Myocyte (in vitro differentiated cells): ENCODE results near the gene HRAS. TPM values are rescaled to one million over a fixed set of nuclear protein-coding genes. Genes with fewer than 3 reads are reported as not detected.

Experiments used
- DNase-seq: peaks from one replicate; pipeline ENCODE4 v3.0.0-alpha.2; 2012; ENCODE audit warnings: low read depth
- microRNA counts: library from miRNA; unstranded; fragments of <30 nt; microRNA quantifications from one replicate; lab custom pipeline; 2016
- microRNA-seq: library from miRNA; unstranded; fragments of <30 nt; microRNA quantifications from one replicate; pipeline ENCODE4, GENCODE V29; 2016
- total RNA-seq: library from RNA; depleted of rRNA; stranded (reverse); fragments of >200 nt; gene quantifications from 2 replicates; pipeline ENCODE4 v1.2.3, GENCODE V29; 2014

Gene HRAS
- total RNA-seq, 1 donor from 2014 or later, result 66.0 TPM

DNA sequence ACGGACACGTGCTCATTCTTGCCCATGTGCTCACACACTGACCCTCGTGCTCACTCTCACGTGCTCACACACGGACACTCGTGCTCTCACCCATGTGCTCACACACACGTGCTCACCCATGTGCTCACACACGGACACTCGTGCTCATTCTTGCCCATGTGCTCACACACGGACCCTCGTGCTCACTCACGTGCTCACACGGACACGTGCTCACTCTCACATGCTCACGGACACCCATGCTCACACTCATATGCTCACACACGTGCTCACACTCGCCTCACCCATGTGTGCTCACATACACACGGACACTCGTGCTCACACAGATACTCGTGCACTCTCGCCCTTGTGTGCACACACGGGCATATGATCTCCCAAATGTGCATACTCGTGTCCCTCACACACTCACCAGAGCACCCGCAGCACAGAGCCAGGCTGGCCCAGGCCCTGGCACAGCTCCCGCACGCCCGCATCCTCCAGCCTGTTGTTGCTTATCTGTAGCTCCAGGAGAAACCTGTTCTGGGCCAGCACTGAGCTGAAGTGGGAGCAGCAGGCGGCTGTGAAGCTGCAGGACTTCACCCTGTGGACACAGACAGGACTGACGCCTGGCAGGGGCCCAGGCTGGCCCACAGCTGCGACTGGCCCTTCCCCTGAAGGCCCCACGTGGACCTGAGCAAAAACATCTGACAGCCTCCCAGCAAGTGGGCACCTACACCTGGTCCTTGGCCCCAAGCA is 37.6 kb downstream of the HRAS start:
- DNase-seq, result peak; percentile 59

DNA sequence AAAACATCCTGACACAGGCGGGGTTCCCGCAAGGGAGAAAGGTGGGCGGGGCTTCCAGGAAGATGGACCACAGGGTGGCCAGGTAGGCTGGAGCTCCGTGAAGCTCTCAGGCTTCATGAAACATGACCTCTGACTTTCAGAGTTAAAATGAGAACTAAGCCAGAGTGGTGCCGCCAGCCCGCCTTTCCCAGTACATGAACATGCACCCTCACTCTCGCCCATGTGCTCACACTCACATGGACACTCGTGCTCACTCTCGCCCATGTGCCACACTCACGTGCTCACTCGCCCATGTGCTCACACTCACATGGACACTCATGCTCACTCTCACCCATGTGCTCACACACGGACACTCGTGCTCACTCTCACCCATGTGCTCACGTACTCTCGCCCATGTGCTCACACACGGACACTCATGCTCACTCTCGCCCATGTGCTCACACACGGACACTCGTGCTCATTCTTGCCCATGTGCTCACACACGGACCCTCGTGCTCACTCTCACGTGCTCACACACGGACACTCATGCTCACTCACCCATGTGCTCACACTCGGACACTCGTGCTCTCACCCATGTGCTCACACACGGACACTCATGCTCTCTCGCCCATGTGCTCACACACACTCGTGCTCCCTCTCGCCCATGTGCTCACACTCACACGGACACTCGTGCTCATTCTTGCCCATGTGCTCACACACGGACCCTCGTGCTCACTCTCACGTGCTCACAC is 38.4 kb downstream of the HRAS start:
- DNase-seq, result no peak

DNA sequence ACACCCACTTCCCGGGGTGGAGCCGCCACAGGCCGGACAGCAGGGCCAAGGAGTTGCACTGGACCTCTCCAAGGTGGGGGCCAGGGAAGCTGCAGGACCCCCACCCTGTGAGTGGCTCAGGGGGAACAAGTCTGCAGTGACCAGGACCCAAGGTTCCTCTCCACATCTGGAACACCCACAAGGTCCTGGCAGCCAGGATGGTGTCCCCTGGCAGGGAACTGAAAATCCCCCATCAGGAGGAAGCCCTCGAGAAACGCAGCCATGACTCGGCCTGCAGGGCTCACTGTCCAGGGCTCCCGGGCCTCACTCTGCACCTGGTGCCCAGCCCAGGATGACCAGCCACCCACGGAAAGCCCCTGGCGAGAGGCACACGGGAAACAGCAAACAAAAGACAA is 39.8 kb downstream of the HRAS start:
- peak; percentile 78 for DNase-seq

DNA sequence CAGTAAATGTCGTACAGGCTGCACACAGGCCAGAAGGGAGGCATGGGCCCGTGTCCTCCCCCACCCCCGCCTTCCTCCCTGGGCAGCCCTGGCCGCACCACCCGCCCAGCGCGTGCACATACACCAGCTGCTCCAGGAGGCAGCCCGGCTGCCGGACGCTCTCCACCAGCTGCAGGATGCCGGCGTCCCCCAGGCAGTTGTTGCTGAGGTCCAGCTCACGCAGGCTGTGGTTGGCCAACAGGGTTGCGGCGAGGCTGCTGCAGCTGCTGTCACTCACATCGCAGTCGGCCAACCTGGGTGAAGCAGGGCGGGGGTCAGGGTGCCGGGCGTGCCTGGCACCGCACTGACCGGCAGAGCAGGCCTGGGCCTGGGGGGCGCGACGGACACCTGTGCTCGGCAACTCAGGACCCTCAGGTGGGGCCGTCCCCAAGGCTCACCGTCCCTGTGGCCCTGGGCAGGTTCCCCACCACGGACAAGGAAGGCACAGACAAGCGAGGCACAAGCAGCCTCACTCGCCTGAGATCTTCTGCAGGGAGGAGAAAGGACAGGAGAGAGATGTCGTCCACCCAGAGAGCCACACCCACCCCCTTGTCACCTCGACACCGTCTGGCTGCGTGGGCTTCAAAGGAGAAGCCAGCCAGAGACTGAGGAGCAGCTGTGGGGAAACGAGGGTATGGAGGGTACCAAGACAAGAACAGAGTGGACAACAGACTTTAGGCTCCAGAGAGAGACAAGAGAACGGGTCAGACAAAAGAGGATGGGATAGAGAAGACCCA is 40.4 kb downstream of the HRAS start:
- peak; percentile 97 for DNase-seq

DNA sequence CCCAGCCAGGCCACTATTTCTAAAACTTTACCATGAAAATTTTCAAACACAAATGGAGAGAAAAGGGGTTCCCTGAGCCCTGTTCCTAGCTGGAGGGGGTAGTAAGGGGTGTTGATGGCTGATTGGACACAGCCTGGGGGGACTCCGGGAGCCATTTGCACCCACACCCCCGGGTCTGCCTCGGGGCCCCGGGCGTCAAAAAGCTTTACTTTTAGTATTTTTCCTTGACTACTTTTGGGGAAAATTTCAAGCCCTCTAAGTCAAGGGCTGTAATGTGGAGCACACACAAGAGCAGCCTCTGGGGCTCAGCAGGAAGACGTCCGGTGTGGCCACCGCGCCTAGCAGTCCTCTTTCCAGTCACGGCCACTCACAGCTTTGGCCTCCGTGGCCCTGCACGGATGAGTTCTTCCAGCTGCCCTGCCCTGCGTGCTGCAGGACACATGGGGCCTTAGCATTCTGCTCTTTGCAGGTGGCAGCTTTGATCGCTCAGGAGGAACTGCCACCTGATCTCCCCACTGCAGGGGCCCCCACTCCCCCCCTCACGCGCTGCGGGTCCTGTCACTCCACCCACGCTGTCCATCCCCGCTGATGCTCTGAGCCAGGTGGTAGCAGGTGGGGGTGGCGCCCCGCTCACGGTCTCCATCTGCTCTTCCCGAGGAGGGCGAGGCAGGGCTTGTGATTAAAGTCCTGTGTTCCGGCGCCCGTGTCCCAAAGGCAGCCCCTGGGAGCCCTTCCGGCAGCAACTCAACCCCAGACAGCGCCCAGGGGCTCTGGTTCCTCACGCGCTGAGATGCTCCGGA is 42.7 kb downstream of the HRAS start:
- no peak for DNase-seq

DNA sequence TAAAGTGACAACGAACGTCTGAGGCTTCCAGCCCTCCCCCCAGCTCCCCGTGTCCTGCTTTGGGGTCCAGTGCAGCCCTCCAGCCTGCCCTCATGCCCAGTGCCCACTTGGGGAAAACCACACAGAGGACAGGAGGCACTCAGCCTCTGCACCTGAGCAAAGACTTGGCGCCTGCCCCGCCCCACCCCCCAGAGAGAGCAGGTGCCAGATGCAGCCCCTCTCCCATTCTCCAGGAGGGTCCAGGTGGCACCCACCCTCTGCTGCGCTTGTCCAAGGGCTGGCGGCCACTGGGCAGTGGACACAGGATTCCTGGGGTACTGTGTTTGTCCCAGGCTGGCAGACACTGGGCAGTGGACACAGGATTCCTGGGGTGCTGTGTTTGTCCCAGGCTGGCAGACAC is 44.0 kb downstream of the HRAS start:
- DNase-seq, result no peak

DNA sequence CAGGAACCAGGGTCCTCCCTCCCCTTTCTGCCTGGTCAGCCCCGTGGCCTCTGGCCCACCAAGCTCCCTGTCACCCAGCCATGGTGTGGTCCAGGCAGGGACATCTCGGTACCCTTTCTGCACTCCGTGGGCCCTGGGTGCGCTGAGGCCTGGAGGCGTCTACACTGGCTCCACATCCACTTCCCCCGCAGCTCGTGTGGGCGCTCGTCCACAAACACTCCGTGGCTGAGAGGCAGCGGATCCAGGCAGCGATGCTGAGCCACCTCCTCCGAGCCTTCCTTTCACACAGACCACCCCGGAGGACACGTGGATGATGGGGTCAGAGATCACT is 44.5 kb downstream of the HRAS start:
- DNase-seq, result no peak

DNA sequence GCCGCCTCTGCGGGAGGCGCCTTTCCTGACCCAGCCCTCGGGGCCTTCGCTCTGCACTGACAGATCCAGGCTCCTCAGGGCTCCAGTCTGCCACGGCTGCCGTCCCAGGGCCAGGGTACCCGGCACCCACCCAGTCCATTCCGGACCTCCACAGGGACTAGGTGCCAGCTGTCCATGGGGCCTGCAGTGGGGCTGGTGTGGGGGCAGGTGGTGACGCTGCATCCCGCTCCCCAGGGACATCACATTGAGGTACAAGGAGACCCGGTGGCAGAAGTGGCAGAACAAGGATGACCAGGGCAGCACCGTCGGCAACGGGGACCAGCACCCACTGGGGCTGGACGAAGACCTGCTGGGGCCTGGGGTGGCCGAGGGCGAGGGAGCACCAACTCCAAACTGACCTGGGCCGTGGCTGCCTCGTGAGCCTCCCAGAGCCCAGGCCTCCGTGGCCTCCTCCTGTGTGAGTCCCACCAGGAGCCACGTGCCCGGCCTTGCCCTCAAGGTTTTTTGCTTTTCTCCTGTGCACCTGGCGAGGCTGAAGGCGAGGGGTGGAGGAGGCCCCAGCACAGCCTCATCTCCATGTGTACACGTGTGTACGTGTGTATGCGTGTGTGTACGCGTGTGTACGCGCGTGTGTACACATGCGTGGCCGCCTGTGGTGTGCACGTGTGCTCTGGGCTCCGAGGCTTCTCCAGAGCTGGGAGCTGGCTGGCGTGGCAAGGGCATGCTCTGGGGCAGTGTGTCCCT is 45.0 kb downstream of the HRAS start:
- DNase-seq, result no peak

DNA sequence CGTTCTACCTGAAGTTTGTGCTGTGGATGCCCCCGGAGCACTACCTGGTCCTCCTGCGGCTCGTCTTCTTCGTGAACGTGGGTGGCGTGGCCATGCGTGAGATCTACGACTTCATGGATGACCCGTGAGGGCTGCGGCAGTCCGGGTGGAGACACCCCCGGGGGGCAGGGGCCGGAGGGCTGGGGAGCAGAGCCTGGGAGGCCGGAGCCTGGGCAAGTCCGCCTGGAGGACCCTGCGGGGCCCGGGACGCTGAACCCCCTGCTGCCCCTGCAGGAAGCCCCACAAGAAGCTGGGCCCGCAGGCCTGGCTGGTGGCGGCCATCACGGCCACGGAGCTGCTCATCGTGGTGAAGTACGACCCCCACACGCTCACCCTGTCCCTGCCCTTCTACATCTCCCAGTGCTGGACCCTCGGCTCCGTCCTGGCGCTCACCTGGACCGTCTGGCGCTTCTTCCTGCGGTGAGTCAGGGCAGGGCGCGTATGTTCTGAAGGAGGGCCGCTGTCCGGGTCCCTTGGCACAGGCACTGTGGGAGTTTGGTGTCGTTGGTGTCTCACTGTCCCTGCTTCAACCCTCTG is 45.7 kb downstream of the HRAS start:
- DNase-seq, result no peak

DNA sequence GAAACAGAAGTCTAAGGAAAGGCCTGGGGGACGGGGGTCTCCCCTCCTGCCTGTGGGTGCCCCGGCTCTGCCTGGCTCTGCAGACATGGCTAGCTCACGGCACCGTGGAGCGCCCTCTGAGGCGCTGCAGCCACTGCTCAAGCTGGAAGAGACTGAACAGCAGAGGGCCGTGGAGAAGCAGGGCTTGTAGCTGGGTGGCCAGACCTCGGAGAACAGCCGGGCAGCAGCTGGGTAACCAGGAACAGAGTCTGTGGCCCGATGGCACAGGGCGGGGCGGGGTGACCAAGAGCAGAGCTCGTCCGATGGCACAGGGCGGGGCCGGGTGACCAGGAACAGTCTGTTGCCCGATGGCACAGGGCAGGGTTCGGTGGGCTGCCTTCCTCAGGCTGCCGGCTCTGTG is 46.4 kb downstream of the HRAS start:
- peak; percentile 78 for DNase-seq

DNA sequence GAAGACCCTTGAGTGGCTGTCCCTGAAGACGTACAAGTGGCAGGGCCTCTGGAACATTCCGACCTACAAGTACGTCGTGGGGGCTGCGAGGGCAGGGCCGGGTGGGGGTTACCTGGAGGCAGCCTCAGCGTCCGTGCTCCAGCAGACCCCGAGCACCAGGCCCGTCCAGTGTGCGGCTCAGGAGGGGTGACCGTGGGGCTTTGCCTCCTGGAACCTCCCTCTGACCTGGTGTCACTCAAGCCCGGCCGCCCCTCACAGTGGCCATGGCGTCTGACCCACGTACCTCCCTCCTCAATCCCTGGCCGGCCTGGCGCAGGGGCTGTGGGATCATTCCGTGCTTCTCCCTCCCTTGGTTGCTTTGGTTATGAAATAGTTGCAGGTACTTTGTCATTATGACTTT is 46.8 kb downstream of the HRAS start:
- no peak for DNase-seq

DNA sequence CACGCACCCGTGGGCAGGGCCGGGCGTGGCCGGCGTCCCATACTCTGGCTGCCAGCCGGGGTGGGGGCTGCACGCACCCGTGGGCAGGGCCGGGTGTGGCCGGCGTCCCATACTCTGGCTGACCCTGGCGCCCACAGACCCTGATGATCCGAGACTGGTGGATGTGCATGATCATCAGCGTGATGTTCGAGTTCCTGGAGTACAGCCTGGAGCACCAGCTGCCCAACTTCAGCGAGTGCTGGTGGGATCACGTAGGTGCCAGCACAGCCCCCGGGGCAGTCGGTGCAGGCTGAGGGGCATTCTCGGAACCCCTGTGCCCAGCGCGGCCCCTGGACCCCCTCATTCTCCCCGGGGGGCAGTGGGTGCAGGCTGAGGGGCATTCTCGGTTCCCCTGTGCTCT is 47.3 kb downstream of the HRAS start:
- DNase-seq, result no peak

DNA sequence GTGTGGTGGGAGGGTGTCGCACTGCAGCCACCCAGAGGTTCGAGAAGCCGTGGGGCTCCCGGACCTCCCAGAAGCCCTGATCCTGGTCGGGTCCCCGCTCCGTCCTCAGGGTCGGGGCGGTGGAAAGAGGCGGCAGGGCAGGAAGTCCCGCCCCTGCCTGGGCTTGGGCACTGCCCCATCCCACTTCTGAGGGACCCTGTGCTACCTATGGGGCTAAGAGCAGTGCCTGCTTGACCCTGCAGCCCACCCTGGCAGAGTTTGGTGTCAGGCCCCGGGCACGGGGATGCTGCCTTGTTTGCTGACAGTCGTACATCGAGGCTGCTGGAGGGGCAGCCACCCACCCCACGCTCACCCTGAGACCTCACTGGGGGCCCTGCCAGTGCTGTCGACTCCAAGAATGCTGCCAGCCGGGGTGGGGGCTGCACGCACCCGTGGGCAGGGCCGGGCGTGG is 47.8 kb downstream of the HRAS start:
- DNase-seq, result no peak

DNA sequence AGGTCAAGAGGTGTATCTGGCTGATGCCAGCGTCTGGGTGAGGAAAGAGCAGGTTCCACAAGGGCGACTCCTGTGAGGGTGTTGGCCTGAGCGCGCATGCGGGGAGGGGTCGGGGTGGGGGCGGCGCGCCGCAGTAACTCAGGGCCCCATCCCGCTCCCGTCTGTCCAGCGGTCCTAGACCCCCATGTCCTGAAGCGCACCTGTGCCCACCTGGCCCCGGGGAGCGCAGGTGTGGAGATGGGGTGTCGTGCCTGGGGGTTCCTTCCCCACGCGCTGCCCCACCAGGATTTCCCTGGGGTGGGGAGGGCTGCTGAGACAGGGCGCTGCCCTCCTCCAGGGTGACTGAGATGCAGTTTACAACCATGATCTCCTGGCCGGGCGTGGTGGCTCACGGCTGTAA is 49.2 kb downstream of the HRAS start:
- DNase-seq, result no peak

DNA sequence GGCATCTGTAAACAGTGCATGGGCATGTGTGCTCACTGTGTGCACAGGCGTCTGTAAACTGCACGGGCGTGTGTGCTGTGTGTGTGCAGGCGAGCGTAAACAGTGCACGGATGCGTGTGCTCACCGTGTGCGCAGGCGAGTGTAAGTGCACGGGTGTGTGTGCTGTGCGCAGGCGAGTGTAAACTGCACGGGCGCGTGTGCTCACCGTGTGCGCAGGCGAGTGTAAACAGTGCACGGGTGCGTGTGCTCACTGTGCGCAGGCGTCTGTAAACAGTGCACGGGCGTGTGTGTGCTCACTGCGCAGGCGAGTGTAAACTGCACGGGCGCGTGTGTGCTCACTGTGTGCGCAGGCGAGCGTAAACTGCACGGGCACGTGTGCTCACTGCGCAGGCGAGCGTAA is 50.8 kb downstream of the HRAS start:
- no peak for DNase-seq

MicroRNA genes within 50 kb of the gene (microRNA counts, 767-probe panel; counts per million panel counts)
- microRNA hsa-miR-210 (lab: Ali Mortazavi, UCI), result not detected

Small RNA genes lying within 50 kb of the gene (microRNA-seq; reads per million reads assigned to microRNA genes)
- 1,059 reads per million, percentile 80 among the genes with 10 or more reads in this experiment for gene MIR210

Other genes with a start within 250 kb of the HRAS start
- gene PGGHG, start 246.4 kb downstream of the HRAS start, total RNA-seq, result 8.2 and 8.3 TPM in 2 replicates
- not detected in 2 replicates for gene IFITM5, start 236.1 kb downstream of the HRAS start, total RNA-seq
- 12.5 and 14.4 TPM in 2 replicates for gene IFITM2, start 227.8 kb downstream of the HRAS start, total RNA-seq
- gene IFITM1, start 221.5 kb downstream of the HRAS start, total RNA-seq, result 14.3 and 17.3 TPM in 2 replicates
- gene IFITM3, start 214.7 kb downstream of the HRAS start, total RNA-seq, result 33.1 and 57.7 TPM in 2 replicates
- 0.40 and 1.3 TPM in 2 replicates for gene B4GALNT4, start 166.1 kb downstream of the HRAS start, total RNA-seq
- gene PKP3, start 141.4 kb downstream of the HRAS start, total RNA-seq, result 1.4 and 8.9 TPM in 2 replicates
- 1.5 and 1.7 TPM in 2 replicates for gene SIGIRR, start 120.6 kb downstream of the HRAS start, total RNA-seq
- gene ANO9, start 93.6 kb downstream of the HRAS start, total RNA-seq, result 0.42 and 0.94 TPM in 2 replicates
- 78.1 and 110 TPM in 2 replicates for gene PTDSS2, start 85.3 kb downstream of the HRAS start, total RNA-seq
- gene RNH1, start 28.3 kb downstream of the HRAS start, total RNA-seq, result 419 and 464 TPM in 2 replicates
- gene LRRC56, start 2.0 kb upstream of the HRAS start, total RNA-seq, result 1.3 and 2.3 TPM in 2 replicates
- gene LMNTD2, start 25.2 kb upstream of the HRAS start, total RNA-seq, result 0.31 and 0.78 TPM in 2 replicates
- 21.1 and 32.2 TPM in 2 replicates for gene RASSF7, start 25.4 kb upstream of the HRAS start, total RNA-seq
- gene PHRF1, start 40.9 kb upstream of the HRAS start, total RNA-seq, result 27.7 and 31.2 TPM in 2 replicates
- 25.1 and 29.3 TPM in 2 replicates for gene IRF7, start 80.4 kb upstream of the HRAS start, total RNA-seq
- gene CDHR5, start 89.4 kb upstream of the HRAS start, total RNA-seq, result not detected in 2 replicates
- not detected in 2 replicates for gene SCT, start 91.6 kb upstream of the HRAS start, total RNA-seq
- not detected in 2 replicates for gene DRD4, start 101.7 kb upstream of the HRAS start, total RNA-seq
- gene DEAF1, start 159.6 kb upstream of the HRAS start, total RNA-seq, result 22.5 and 35.8 TPM in 2 replicates
- 37.8 and 44.7 TPM in 2 replicates for gene TMEM80, start 160.2 kb upstream of the HRAS start, total RNA-seq
- gene EPS8L2, start 170.7 kb upstream of the HRAS start, total RNA-seq, result 20.4 and 26.5 TPM in 2 replicates
- 118 and 155 TPM in 2 replicates for gene TALDO1, start 211.9 kb upstream of the HRAS start, total RNA-seq
- 34.5 and 45.8 TPM in 2 replicates for gene GATD1, start 241.9 kb upstream of the HRAS start, total RNA-seq